Measurements from ENCODE around the gene F2R. TPM values are rescaled to one million over a fixed set of nuclear protein-coding genes. Genes with fewer than 3 reads are reported as not detected.

Gene F2R
- total and polyA plus RNA-seq, 2 experiments from 2014 or later: 15.0 to 26.0 TPM

- H3K4me1 Mint-ChIP-seq: peaks cover 5% of the 10 kb centered on the region; the same call in 2 of the 3 replicates
- H3F3A ChIP-seq (replicated peaks; ENCODE audit: low read depth): no peaks in the 10 kb centered on the region
- peaks cover 6% of the 10 kb centered on the region for H3K27me3 Mint-ChIP-seq (ENCODE audit: insufficient read depth, low read depth, poor library complexity)
- no peak for DNase-seq (ENCODE audit: low spot score)
- H3K27me3 ChIP-seq (ENCODE audit: insufficient read depth): no peaks in the 10 kb centered on the region
- no peak for TF ChIP-seq ETS1 (IDR thresholded peaks at IDR 0.05)
- no peak for TF ChIP-seq STAT1 (IDR thresholded peaks at IDR 0.05; ENCODE audit: unreplicated experiment)
- TF ChIP-seq REST (IDR thresholded peaks at IDR 0.05; ENCODE audit: unreplicated experiment): no peak
- no peak for TF ChIP-seq NANOG (IDR thresholded peaks at IDR 0.05; ENCODE audit: borderline replicate concordance)
- no peak for TF ChIP-seq CTCF (conservative IDR thresholded peaks at IDR 0.05; ENCODE audit: low read depth in 2 of 2)
- no peak for TF ChIP-seq JUNB (IDR thresholded peaks at IDR 0.05; ENCODE audit: unreplicated experiment)
- TF ChIP-seq ZNF114 (CRISPR knock-in tag; IDR thresholded peaks at IDR 0.05): no peak
- TF ChIP-seq ZNF331 (CRISPR knock-in tag; IDR thresholded peaks at IDR 0.05; ENCODE audit: low read depth): no peak
- TF ChIP-seq EZH2 (IDR thresholded peaks at IDR 0.05; ENCODE audit: low read depth, unreplicated experiment): no peak
- no peak for TF ChIP-seq POLR2AphosphoS5 (IDR thresholded peaks at IDR 0.05; ENCODE audit: low read depth)
- no peak for TF ChIP-seq EZH2phosphoT487 (IDR thresholded peaks at IDR 0.05; ENCODE audit: unreplicated experiment)
- no peak for TF ChIP-seq ZNF462 (CRISPR knock-in tag; IDR thresholded peaks at IDR 0.05)
- TF ChIP-seq CREB1 (CRISPR knock-in tag; IDR thresholded peaks at IDR 0.05; ENCODE audit: low read depth): no peak
- H3K36me3 ChIP-seq (ENCODE audit: insufficient read depth): no peaks in the 10 kb centered on the region
- no peak overlapping the region for H3K4me2 ChIP-seq
- H3K9me2 ChIP-seq (ENCODE audit: insufficient read depth): 0 out of 2 replicates have a peak, but pooled peaks cover 4% of the 10 kb centered on the region
- no peak overlapping the region for H3K27ac Mint-ChIP-seq
- no peaks in the 10 kb centered on the region for H4K20me1 ChIP-seq (replicated peaks; ENCODE audit: insufficient read depth)
- no peaks in the 10 kb centered on the region for H3K9me3 Mint-ChIP-seq
- peaks cover 6% of the 10 kb centered on the region for H3K4me1 ChIP-seq (ENCODE audit: insufficient read depth)
- H3K27ac ChIP-seq (ENCODE audit: low read depth): no peak overlapping the region
- H2AFZ ChIP-seq: peak overlapping the region; percentile 1; the same call in 1 of the 2 replicates
- H3K79me2 ChIP-seq (replicated peaks; ENCODE audit: insufficient read depth): no peaks in the 10 kb centered on the region
- no peak for ATAC-seq
- H3K4me3 Mint-ChIP-seq: no peak overlapping the region
- no peak overlapping the region for H3K4me3 ChIP-seq
- no peaks in the 10 kb centered on the region for H3K36me3 Mint-ChIP-seq (ENCODE audit: low read depth)
Observed at GRCh38 chr5:76765249-76765648, 49.3 kb downstream of the F2R start.
